Endothelial cell (in vitro differentiated cells): ENCODE results near the gene KRTAP1-3. TPM values are rescaled to one million over a fixed set of nuclear protein-coding genes. Genes with fewer than 3 reads are reported as not detected.
"Not testable (repeated sequence)": the region's sequence is repeated elsewhere in the genome, so short reads cannot be mapped to it uniquely, and the experiment has no call there.

Source experiments
- DNase-seq: peaks from one replicate; pipeline ENCODE4 v3.0.0; 2021; ENCODE audit warnings: low spot score
- H3K27ac Mint-ChIP-seq: one replicate; pipeline ENCODE4 v1.8.0; 2021; ENCODE audit warnings: mixed read lengths, inconsistent platforms; ENCODE audit not compliant: unreplicated experiment
- H3K27me3 Mint-ChIP-seq: one replicate; pipeline ENCODE4 v1.8.0; 2021; ENCODE audit warnings: mild to moderate bottlenecking, moderate library complexity, mixed read lengths, inconsistent platforms; ENCODE audit not compliant: unreplicated experiment
- H3K36me3 Mint-ChIP-seq: one replicate; pipeline ENCODE4 v1.8.0; 2021; ENCODE audit warnings: mild to moderate bottlenecking, low read depth, mixed read lengths, inconsistent platforms; ENCODE audit not compliant: unreplicated experiment
- H3K4me1 Mint-ChIP-seq: one replicate; pipeline ENCODE4 v1.8.0; 2021; ENCODE audit warnings: mild to moderate bottlenecking, mixed read lengths, inconsistent platforms; ENCODE audit not compliant: unreplicated experiment
- H3K4me3 Mint-ChIP-seq: one replicate; pipeline ENCODE4 v1.8.0; 2021; ENCODE audit warnings: mild to moderate bottlenecking, mixed read lengths, inconsistent platforms; ENCODE audit not compliant: unreplicated experiment
- H3K9me3 Mint-ChIP-seq: one replicate; pipeline ENCODE4 v1.8.0; 2021; ENCODE audit warnings: mixed read lengths, inconsistent platforms; ENCODE audit not compliant: unreplicated experiment
- total RNA-seq: library from RNA; stranded (reverse); fragmentation: NEBNext Ultra II Directional; extraction: Animal tissue kit (Norgen Biotek cat#: 25700); gene quantifications from one replicate; pipeline ENCODE4 v1.2.1, GENCODE V29; 2021; ENCODE audit not compliant: unreplicated experiment
- TF ChIP-seq, protein P1 (sequence below): fragments of 200-600 bp; sonication (generic); IDR thresholded peaks from one replicate; pipeline ENCODE4 v1.5.0; 2021; ENCODE audit warnings: antibody characterized with exemption; ENCODE audit not compliant: unreplicated experiment

The KRTAP1-3 gene
- total RNA-seq, 1 donor from 2014 or later, result not detected

DNA sequence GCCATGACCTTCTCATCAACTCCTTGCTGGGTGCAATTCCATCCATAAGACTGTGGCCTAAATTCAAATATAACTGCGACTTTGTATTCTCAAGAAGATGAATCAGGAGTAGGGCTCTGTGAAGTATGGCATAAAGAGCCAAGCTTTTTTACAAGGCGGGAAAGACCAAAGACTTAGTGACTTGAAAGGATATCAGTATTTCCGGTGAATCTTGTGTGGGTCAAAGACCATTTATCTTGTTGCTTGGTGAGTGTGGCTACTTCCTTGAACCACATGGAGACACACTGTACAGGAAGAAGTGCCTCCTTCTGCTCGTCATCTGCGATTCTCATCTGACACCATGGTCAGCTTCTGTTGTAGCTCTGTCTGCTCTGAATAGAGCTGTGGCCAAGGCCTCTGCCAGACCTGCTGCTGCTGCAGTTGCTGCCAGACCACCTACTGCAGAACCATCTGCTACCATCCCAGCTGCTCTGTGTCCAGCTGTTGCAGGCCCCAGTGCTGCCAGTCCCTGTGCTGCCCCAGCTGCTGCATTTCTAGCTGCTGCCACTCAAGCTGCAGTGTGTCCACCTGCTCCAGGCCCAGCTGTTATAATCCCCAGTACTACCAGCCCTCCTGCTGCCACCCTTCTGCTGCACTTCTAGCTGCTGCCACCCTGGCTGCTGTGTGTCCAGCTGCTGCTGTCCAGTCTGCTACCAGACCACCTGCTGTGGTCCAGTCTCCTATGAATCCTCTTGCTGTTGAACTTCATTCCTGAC, 37.1 kb upstream of the KRTAP1-3 start:
- H3K36me3 Mint-ChIP-seq, result no peaks in the 10 kb centered on the region
- peaks cover 4% of the 10 kb centered on the region for H3K27me3 Mint-ChIP-seq
- H3K27ac Mint-ChIP-seq, result no peak overlapping the region
- no peaks in the 10 kb centered on the region for H3K9me3 Mint-ChIP-seq
- TF ChIP-seq, protein P1, sequence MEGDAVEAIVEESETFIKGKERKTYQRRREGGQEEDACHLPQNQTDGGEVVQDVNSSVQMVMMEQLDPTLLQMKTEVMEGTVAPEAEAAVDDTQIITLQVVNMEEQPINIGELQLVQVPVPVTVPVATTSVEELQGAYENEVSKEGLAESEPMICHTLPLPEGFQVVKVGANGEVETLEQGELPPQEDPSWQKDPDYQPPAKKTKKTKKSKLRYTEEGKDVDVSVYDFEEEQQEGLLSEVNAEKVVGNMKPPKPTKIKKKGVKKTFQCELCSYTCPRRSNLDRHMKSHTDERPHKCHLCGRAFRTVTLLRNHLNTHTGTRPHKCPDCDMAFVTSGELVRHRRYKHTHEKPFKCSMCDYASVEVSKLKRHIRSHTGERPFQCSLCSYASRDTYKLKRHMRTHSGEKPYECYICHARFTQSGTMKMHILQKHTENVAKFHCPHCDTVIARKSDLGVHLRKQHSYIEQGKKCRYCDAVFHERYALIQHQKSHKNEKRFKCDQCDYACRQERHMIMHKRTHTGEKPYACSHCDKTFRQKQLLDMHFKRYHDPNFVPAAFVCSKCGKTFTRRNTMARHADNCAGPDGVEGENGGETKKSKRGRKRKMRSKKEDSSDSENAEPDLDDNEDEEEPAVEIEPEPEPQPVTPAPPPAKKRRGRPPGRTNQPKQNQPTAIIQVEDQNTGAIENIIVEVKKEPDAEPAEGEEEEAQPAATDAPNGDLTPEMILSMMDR, result no peak
- no peaks in the 10 kb centered on the region for H3K4me1 Mint-ChIP-seq
- no peak overlapping the region for H3K4me3 Mint-ChIP-seq
- DNase-seq, result no peak

DNA sequence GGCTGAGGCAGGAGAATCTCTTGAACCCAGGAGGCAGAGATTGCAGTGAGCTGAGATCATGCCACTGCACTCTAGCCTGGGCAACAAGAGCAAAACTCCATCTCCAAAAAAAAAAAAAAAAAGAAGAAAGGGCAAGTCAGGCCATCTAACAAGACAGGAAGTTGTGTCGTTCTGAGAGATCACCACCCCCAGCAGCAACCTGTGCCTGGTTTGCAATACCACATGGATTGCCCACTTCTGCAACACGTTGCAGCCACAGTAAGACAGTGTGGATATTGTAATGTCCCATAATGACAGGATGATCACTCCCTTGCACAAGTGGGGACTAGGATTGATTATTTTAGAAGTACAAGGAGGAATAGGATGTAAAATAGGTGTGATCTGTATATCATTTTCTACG, 34.4 kb upstream of the KRTAP1-3 start:
- Mint-ChIP-seq H3K9me3 (no peaks in the 10 kb centered on the region), H3K36me3 (no peaks in the 10 kb centered on the region), H3K4me3 (no peak overlapping the region), H3K27me3 (peaks cover 4% of the 10 kb centered on the region), H3K27ac (no peak overlapping the region), H3K4me1 (no peaks in the 10 kb centered on the region)
- no peak for DNase-seq
- TF ChIP-seq, protein P1, result no peak

DNA sequence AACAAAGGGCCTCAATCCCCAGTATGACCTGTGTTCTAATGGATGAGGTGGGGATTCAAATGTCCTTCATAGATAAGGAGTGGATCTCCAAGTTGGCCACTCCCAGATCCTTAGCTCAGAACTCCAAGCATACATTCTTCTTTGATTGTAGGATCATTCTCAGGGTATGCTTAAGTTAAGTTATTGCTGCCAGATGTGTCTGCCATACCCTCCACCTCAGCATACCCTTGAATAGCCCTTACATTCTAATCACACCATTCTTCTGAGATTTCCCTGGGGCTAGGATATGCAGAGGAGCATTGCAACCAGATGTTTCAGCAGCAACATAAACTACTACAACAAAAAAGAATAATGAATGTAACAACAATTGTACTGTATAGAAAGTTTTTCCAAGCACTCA, 32.6 kb upstream of the KRTAP1-3 start:
- Mint-ChIP-seq H3K27ac (no peak overlapping the region), H3K36me3 (no peaks in the 10 kb centered on the region), H3K9me3 (no peaks in the 10 kb centered on the region), H3K4me3 (no peak overlapping the region), H3K4me1 (no peaks in the 10 kb centered on the region), H3K27me3 (peaks cover 5% of the 10 kb centered on the region)
- DNase-seq, result no peak
- TF ChIP-seq, protein P1, result no peak

- Mint-ChIP-seq H3K9me3 (no peaks in the 10 kb centered on the region), H3K27ac (no peak within 1 kb of the TSS)
- DNase-seq, result no peak
These were observed 31.4 kb upstream of the KRTAP1-3 start, which contains the start of gene KRTAP2-4 for GRCh38 chr17:41065829-41066624. KRTAP2-4 (minus strand) TSS chr17:41065879; CDS start chr17:41065845, 34 bp downstream.

DNA sequence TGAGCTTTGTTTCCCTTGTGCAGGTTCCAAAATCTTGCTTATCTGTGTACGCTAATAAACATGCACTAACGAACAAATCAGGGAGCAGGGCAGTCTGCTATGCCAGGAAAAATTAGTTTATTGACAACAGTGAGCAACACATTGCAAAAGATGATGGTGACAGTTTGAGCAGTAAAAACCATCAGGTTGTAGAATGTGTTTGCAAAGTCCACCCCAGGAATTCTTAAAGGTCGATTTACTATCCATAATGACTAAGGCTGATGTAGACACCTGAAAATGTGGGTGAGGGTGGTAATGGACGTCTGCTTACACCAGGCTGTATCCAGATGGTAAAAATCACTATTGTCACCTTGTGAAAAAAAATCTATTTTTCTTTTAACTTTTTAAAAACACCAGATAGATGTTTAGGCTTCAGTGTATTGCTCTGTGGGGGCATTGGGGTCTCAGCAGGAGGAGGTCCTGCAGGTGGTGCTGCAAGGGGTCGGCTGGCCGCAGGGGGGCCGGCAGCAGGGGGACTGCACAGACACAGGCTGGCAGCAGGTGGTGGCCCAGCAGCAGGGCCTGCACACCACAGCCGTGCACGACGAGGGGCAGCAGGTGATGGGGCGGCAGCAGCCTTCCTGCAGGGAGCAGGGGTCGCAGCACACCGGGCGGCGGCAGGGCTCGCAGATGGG, 30.5 kb upstream of the KRTAP1-3 start:
- not testable (repeated sequence) for H3K27me3 Mint-ChIP-seq, H3K36me3 Mint-ChIP-seq, H3K27ac Mint-ChIP-seq, H3K9me3 Mint-ChIP-seq, H3K4me1 Mint-ChIP-seq, H3K4me3 Mint-ChIP-seq, DNase-seq

More at GRCh38 chr17:41065829-41066624, 31.4 kb upstream of the KRTAP1-3 start, which contains the start of gene KRTAP2-4:
- no peaks in the 10 kb centered on the region for H3K36me3 Mint-ChIP-seq
- H3K4me1 Mint-ChIP-seq, result no peaks in the 10 kb centered on the region
- TF ChIP-seq, protein P1, result no peak
- H3K27me3 Mint-ChIP-seq, result peaks cover 1% of the 10 kb centered on the region
- H3K4me3 Mint-ChIP-seq, result no peak within 1 kb of the TSS
